ENCODE measurements around the gene B9D1.

B9D1 gene

DNA sequence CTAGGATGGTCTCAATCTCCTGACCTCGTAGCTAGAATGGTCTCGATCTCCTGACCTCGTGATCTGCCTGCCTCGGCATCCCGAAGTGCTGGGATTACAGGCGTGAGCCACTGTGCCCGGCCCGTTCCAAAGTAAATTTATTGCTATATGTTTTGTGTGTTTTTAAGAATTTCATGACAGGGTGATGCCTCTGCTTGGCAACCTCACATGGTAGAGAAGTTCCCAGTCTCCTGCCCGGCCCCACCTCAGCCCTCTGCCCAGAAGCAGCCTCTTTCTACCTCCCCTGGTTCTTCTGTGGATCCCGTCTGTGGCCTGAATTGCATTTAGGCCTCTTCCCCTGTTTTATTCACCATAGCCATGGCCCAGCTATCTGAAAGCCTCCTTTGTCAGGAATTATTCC is 55.0 kb downstream of the B9D1 start:
- in situ Hi-C loops (cut with MboI; ENCODE audit: low sequenced_read_pairs), result no loop called here

DNA sequence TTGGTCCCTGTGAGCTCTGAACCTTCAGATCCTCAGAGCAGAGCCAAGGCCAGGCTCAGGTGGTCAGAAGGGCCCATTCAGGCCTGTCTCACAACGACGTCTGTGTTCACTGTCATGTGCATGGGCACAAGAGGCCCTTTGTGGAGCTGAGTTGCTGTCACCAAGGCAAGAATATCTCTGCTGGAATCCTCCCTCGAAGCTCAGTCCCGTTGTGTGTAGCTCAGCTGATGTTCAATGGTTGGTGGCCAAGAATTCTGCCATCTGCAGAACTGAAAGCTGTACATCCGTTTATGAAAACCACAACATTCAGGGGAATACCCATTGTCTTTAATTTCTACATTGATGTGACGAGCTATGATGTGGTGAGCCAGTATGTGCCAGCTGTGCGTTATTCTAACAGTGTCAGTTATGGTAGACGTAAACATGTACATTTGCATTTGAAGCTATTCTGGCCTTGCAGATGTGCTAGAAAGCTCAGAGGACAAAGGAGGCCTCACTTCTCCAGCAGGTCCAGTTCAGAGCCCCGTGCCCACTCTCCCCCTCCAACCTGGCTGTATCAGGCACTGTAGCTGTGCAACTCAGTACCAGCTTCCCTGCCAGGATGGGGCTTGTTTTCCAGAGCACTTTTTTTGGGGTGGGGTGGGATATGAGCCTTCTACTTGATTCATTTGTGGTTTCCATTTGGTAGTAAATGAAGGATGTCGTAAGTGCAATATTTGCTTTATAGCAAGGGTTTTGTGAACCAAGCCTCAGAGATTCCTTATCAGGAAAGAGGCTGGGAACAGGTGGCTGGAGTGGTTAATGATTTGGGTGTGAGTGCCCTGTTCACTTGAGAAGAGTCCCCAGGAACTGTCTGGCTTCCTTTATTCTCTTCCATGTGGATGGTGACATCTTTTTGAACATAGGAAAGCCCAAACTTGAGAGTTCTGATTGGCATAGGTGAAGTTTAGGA is 56.1 kb downstream of the B9D1 start:
- in situ Hi-C loops (cut with MboI; ENCODE audit: low sequenced_read_pairs), result no loop called here

- in situ Hi-C loops (cut with MboI; ENCODE audit: low sequenced_read_pairs), result no loop called here
These were observed 56.8 kb downstream of the B9D1 start for GRCh38 chr17:19305761-19306159.

DNA sequence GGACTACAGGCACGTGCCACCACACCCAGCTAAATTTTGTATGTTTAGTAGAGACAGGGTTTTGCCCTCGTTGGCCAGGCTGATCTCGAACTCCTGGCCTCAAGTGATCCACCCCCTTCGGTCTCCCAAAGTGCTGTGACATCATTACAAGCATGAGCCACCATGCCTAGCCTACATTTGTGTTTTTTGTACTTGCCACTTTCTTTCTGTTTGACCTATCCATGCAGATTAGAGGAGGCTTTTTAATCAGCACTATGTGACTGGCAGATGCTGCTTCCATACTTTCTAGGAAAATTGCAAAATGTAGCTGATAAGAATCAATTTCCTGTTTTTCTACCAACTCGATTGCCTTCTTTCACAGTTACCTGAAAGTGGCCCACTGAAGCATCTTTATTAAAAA is 57.3 kb downstream of the B9D1 start:
- in situ Hi-C loops (cut with MboI; ENCODE audit: low sequenced_read_pairs), result no loop called here

DNA sequence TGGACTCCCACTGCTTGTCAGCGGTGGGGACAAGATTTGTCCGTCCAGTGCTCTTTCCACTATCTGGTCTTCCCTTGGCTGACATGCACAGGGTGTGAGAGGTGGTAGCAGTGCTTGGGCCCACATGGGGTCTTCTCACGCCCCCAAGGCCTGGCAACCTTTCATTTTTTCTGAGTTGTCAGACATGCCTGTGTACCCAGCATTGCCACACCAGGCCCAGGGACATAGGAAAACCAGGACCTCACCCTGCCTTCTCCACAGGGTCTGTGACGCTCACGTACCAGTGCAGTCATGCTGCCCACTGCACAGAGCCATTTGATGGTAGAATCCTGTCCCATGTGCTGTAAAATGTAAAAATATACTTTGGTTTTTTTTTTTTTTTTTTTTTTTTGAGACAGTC is 57.8 kb downstream of the B9D1 start:
- in situ Hi-C loops (cut with MboI; ENCODE audit: low sequenced_read_pairs), result no loop called here

- in situ Hi-C loops (cut with MboI; ENCODE audit: low sequenced_read_pairs), result no loop called here
These were observed 58.3 kb downstream of the B9D1 start for GRCh38 chr17:19304209-19304608.

DNA sequence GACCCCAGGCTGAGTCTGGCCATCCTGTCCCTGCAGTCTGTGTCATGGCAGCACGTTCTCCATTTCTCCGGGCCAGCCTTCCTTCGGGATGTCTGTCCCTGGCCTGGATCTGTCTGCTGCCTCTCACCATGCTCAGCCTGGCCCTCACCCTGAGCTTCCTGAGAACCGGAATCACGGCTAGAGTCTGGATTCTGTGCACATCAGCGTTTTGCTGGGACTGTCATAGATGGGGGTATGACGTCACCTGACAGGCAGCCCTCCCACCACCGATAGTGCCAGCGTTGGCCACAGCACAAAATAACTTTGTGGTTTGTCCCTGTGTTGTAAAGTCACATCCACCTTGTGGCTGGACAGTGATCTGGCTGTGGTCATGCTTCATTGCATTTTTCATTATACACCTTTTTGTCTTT is 59.2 kb downstream of the B9D1 start:
- in situ Hi-C loops (cut with MboI; ENCODE audit: low sequenced_read_pairs), result no loop called here

DNA sequence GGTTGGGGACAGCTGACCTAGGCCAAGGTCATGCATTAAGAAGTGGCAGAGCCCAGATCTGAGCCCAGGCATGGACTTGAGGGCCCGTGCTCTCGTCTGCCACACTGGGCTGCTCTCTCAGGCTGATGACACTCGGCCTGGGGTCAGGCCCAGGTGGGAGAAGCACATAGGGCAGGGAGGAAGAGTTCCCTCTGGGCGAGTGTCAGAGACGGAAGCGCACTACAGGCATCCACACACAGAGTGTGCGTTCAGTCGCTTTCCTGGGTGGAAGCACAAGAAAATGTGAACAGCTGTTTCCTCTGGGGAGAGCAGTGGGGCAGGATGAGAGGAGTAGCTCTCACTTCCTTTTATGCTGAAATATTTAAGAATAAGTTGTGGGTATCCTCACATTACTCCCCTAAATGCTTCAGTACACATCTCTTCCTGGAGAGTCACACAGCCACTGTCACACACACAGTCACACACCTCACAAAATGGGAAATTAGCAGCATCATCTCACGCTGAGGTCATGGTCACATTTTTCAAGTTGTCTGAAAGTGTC is 59.7 kb downstream of the B9D1 start:
- in situ Hi-C loops (cut with MboI; ENCODE audit: low sequenced_read_pairs), result no loop called here

DNA sequence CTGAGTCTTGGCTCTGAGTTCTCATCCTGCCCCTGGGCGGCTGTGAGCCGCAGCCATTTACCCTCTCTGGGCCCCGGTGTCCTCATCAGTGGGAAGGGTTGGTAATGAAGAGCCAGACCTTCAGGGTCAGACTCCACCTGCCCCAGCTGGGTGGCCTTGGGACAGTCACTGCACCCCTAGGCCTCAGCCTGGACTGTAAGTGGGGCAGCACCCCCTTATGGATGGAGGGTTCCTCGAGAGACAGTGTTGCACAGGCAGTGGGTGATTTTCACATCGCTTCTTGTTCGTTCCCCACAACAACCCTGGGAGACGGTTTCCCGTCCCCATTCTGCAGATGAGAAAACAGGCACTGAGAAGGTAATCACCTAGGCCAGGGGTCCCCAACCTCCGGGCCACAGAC is 60.5 kb downstream of the B9D1 start:
- in situ Hi-C loops (cut with MboI; ENCODE audit: low sequenced_read_pairs), result no loop called here

DNA sequence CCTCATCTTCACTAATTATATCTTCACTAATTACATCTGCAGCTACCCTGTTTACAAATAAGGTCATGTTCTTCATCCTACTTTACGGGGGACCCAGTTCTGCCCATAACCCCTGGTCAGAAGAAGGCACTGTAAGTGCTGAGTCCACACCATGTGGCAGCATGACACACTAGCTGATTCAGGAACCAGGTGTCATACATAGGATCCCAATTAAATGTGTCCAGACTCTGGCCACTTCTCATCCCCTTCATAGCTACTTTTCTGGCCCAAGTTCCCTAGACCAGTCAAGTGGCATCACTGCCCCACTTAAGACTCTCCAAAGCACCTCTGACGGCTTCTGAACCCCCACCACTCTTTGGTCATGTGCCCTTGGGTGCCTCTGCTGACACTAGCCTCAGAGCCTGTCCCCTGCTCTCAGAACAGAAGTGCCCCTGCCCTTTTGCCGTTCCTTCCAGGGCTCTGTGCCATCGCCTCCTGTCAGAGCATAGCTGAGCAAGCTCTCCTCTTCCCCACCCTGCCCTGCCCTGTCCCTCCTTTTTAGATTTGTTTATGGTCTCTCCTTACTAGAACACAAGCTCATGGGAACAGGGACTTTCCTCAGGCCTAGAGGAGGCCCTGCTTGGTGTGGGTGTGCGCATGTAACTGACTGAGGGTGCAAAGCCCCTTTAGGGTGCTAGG is 61.1 kb downstream of the B9D1 start:
- in situ Hi-C loops (cut with MboI; ENCODE audit: low sequenced_read_pairs), result no loop called here

DNA sequence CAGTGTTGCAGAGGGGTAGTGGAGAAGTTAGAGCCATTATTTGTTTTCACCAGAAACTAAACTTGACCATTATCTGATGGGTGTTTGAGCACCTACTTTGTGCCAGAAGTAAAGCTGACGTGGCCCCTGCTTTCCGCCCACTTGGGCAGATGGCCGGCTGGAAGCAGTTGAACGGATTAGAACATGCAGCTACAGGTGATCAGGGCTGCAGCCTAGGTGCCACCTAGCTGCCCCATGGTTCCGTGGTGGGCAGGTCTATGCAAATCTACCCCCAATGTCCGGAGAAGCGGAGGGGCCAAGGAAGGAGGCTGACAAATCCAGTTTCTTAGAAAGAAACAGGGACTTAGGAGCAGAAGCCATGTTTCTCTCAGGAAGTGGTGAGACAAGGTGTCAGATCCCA is 62.7 kb downstream of the B9D1 start:
- in situ Hi-C loops (cut with MboI; ENCODE audit: low sequenced_read_pairs), result no loop called here

DNA sequence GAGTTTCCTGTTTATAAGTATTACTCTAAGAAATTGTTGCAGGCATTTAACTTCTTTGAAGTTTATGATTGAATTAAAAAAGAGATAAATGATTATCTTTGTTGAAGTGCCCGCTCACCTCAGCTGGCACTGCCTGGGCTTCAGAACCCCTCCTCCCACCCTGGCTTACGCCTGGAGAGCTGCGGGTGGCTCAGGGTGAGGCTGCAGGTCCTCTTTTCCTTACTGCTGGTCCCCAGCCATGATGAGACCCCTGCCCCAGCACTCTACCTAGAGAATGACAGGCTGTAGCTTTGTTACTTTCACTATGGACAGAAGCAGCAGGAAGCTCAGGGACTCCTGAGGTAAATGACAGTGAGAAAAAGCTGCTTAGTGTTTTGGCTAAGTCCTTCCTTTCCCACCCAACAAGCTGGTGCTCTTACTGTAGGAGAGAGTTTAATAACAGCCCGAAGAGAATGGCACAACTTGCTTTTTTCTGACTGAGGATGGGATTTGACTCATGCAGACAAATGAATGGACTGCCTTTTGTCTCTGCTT is 63.2 kb downstream of the B9D1 start:
- in situ Hi-C loops (cut with MboI; ENCODE audit: low sequenced_read_pairs), result no loop called here

DNA sequence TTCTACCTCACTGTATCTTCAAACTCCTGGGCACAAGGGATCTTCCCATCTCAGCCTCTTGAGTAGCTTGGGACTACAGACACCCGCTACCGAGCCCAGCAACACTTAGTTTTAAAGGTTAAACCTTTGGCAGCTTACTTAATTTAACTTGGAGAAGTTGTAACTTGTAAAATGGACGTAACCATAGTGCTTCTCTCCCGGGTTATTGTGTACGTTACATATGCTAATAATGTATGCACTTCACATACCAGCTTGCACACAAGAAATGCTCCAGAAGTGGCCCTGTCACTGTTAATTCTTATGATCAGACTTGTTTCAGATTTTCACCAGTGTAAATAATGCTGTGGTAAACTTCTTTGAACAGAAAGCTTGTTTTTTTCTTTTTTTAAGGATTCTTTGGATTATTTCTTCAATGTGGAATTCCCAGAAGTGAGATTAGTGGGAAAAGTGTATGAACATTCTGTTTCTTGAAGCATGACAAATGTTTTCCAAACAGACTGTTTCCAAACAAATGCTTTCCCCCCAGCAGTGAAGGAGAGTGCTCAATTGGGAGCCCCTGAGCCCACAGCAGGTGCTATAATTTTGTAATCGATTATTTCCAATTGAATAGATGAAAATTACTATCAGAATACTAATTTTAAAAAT is 63.8 kb downstream of the B9D1 start:
- in situ Hi-C loops (cut with MboI; ENCODE audit: low sequenced_read_pairs), result no loop called here

- in situ Hi-C loops (cut with MboI; ENCODE audit: low sequenced_read_pairs), result no loop called here
These were observed 65.4 kb downstream of the B9D1 start for GRCh38 chr17:19296786-19297778.

DNA sequence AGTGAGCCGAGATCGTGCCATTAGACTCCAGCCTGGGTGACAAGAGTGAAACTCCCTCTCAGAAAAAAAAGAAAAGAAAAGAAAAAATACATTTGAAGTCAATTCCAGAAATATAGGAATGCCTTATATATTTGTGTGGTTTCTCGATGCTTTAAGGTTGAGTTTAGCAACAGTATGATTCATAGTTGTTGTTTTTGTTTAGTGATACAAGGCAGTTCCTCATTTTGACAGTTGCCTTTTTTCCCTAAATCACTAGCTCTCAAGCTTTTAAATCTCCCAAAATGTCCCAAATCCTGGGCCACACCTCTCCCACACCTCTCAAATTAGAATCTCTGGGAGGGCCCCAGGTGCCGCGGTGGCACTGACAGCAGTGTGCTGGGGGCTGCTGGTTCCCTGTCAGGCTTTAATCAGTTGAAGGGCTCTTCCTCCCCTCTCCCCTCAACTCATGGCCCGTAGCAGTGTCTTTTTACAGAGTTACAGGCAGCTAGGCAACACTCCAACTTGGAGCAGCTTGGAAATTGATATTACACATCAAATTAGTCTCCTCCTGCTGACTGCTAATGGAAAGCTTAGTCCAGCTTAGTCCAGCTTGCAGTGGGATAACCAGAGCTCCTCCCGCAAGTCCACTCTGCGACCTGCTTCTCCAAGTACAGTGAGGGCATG is 66.9 kb downstream of the B9D1 start:
- in situ Hi-C loops (cut with MboI; ENCODE audit: low sequenced_read_pairs), result no loop called here

- in situ Hi-C loops (cut with MboI; ENCODE audit: low sequenced_read_pairs), result no loop called here
These were observed 68.1 kb downstream of the B9D1 start for GRCh38 chr17:19294443-19294842.

Data from HL-60/S4 (cell line).